NCI-H2196 (cell line): ENCODE data around the gene DSCAML1.
A peak's percentile ranks its signal among the peaks of the same experiment; 100 is the strongest.

Source experiments
- DNase-seq: peaks from one replicate; lab custom pipeline; 2025; ENCODE audit not compliant: unreplicated experiment; lab: John Stamatoyannopoulos, UW

The DSCAML1 gene

DNA sequence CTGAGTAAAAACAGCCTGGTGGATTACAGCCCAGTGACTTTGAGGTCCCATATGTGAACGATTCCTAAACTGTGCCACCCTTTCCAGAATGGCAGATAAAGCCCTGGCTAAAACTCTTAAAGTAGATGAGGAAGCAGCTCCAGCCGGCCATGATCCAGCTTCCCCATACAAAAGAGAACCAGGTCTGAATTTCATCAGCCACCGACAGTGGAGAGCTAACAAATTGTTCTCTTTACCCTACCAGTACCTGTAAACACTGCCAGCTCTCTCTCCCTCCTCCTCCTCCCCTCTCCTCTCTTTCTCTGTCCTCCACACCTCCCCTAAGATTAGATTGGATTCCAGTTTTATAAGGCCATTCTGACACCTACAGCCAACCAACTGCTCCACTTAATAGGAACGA is 176.9 kb downstream of the DSCAML1 start:
- DNase-seq: no peak

DNA sequence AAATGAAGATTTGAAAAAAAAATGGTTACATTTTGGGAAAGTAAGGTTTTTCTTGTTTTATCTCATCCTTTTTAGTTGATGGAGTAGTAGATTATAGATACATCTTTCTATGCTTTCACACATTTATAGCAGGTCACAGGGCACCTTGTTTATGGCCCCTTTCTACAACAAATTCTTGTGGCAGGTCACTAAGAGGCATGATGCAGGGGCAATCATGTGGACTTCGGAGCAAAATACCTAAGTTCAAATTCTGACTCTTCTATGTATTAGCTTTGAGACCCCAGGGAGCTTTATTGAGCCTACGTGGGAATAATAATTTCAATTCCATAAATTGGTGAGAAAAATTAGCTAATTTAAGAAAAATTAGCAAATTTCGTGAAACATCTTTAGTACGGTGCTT is 177.4 kb downstream of the DSCAML1 start:
- no peak for DNase-seq

DNA sequence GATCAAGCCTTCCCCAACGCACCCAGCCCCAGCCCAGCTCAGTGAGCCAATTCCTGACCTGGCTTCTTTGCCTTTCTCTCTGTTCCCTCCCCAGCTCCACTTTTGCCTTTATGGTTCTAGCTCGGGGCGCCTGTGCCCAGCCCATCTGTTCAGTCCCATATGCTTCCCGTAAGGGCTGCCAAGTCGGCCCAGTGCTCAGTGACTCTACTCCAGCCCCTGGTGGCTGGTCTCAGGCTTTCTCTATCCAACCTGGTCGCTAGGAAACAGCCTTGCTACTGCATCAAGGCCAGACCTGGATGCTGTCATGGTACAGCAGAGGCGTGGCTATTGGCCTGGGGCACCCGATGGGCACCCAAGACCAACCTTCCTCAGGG is 178.0 kb downstream of the DSCAML1 start:
- peak; percentile 56 for DNase-seq

DNA sequence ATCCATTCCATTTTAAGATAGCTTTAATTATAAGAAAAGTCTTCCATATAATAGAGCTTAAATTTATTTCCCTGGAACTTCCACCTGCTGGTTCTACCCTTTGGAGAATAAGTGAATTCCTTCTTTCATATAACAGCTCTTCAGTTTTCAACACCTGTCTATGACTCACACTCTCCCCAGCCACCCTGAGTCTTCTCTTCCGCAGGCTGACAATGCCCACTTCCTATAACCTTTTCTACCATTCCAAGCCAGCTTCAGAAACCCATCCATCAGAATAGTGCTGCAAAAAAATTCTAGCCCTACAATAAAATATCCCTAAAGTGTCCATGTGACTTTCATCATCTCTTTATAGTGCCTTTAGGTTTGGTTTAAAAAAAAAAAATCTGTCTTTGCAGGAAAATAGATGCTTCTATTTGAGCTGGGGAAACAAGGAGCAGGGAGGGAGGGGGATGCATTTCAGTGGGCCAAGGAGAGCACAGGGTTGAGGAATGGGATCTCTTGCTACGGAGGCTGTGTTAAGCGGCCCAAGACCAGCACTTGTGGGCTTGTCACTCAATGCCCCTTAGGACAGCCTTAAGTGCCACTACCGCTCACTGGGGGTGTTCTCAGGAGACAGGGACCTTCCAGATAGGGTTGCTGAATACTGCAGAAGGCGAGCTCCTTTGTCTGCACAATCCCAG is 178.6 kb downstream of the DSCAML1 start:
- peak; percentile 23 for DNase-seq

DNA sequence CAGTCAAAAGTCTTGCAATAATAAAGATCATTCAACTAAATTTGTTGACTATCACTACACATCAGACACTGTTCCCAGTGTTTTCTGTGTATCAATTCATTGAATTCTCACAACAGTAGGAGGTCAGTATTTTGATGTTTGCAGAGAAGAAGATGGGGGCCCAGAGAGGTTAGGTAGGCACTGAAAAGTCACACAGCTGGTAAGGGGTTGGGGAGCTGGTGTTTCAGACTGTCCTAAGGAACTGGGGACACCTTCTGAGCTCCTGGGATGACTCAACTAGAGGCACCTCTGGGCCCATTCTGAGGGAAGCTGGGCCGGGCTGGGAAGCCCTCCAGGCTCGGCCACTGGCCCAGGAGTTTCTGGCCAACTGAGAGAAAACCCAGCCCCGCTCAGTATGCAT is 180.0 kb downstream of the DSCAML1 start:
- DNase-seq: no peak

DNA sequence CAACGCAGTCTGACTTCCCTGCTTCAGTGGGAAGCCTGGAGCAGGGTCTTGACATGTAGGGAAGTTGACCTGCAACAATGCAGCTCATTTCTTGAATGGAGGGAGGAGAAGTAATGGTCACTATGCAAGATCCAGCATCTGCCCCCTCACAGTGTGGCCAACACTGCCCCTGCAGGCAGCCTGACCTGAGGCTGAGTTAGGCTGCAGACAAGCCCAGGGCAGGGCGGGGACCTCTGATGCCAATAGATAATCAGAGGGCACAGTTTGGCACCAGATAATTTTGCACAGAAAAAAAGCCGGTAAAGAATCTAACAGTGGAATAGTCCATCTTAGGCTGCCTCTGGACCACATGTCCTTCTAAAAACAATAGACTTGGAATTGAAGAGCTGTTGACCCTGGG is 182.3 kb downstream of the DSCAML1 start:
- no peak for DNase-seq

DNA sequence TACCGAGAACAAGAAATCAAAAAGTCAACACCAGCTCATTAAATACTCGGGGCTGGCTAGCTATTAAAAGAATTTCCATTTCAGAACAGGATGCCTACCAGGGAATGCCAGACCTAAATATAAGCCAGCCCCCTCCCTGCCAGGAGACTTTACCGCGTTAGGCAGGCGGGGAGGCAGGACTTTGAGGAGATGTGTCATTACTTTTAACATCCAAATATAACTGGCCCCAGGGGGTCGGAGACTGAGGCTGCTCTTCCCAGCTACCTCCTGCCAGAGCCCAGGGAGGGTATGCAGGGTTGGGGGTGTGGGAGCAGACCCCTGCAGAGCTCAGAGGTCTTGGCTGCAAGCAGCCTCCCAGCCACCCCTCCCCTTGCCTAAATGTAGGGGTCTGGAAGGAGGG is 183.5 kb downstream of the DSCAML1 start:
- no peak for DNase-seq

DNA sequence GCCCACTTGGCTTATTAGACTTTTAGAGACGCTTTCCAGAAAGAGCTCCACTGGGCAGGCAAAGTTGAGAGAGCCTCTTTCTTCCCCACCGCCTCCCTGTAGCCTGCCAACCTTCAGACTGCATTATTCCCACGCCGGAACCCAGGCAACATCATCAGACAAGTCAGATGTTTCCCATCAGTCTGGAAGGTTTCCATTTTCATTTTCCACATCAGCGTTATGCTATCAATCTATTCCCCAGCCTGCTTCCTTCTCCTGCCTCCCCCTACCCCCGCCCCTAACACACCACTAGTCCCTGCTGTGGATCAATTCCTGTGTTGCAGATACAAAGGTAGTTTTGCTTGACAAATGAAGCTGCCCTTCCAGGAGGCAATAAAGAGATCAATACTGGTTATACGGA is 184.8 kb downstream of the DSCAML1 start:
- no peak for DNase-seq

DNA sequence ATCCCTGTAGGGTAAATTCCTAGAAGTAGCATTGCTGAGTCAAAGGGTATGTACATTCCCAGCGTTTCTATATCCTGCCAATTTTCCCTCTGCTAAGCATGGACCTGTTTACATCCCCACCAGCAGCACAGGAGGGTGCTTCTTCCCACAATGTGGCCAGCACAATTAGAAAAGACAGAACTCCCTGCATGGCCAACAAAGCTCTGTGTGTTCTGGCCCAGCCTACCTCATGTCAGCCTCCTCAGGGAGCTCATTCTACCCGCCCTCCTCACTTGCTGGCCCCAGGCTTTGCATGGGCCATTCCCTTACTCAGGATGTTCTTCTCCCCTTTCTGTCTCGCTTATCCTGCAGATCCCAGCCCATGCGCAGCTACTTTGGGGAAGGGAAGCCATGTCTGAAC is 186.1 kb downstream of the DSCAML1 start:
- no peak for DNase-seq

DNA sequence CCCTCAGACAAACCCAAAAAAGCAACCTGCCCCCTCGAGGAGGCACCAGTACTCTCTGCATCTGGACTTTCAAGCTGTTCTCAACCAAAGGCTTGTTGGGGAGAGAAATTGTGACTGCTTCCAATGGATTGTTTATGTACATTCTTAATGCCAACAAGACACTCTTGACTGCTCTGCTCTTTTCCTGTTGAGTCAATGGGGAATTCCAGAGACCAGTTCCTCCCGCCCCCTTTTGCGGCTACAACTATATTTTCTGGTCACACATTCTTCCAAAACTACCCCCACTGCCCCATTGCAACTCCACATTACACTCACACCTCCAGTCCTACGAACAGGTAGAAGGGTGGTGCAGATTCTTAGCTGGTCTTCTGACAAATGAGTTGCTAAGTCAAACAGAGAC is 187.0 kb downstream of the DSCAML1 start:
- DNase-seq: no peak

DNA sequence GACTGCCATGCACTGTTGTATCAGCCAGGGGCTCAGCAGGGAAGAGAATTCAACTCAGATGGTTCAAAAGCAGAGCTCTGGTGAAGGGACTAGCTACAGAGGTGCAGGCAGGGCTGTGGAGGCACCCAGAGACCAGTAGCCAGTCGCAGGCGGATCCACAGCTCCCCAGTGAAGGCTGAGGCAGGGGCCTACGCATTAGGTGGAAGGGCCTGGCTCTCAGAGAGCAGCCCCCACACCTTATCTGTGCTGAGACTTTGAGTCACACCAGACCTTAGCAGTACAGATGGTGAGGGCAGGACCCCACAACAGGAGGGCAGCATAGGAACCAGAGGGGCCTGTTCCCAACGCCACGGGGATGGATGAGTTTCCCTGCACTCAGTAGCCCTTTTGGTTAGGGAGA is 189.6 kb downstream of the DSCAML1 start:
- DNase-seq: no peak

DNA sequence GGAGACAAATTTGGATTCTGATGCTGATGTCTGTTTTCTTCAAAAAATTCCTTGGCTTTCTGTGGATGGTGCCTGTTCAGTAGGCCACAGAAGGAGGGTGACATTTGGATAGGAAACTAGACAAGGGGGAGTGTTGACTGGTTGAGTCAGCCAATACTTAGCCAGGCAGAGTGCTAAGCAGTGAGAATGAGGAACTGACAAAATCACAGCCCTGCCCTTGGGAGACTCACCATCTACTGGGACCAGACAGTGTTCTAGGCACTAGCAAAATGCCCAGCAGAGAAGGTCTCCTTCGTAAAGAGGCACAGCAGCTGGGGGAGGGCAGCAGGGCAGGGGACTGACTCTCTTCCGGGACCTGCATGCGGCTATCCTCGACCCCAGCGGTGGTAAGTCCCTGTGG is 190.2 kb downstream of the DSCAML1 start:
- DNase-seq: no peak

DNA sequence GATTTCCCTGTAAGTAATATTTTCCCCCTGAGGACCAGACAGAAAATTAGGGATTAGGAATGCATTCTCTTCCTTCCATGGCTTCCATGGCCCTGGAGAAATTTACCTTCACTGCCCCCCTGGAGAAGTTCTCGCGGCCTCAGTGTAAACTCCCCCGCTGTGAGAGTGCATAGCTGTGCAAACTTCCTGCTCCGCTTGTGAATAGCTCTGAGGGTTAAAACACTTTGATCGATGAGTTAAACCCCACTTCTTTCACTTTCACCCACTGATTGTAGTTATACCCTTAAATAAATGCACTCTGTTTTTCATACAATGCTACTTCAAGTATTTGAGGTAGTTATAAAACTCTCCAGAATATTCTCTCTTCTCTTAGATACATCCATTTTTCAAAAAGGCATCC is 190.8 kb downstream of the DSCAML1 start:
- no peak for DNase-seq

DNA sequence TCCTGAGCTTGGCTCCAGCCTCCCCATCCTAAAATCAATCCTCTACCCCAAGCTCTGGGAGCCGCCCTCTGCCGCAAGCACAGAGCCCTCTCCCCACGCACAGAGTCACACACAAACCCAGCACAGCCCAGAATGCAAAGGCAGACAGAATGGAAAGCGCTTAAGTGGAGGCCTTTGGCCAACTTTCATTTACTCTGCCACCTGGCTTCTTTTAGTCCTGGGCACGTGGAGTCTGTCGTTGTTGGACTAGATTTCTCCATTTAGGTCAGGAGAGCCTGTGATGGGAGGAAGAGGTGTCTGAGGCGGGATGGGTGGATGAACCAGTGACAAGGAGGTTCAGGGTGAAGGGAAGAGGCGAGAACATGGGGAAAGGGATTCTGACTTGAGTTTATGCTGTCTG is 191.7 kb downstream of the DSCAML1 start:
- no peak for DNase-seq

DNA sequence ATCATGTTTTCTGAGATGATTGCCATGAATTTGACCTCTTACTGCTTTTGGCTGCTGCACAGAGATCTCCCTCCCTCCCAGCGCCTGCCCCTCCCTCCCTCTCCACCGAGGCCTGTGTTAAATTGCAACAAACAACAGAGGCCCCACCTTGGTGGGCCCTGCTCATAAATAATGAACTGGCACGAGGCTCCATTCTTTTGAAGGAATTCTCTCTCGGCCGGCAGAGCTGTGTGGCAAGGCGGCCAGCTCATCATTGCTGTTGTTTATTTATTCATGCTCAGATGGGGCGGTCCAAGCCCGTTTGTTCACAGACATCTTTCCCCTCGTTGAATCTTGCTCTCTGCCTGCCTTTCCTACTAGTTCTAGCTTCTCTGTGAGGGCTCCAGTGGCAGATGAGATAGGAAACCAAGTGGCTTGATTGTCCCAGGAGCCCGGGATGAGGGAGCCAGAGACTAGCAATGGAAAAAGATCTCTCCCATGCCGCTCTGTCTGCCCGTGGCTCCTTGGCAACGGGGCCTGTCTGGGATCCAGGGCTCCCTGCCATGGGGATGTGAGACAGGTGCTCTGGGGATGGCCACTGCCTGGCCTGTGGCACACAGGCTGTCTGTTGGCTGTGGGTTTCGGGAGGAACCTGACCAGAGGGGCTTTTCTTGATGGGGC is 192.6 kb downstream of the DSCAML1 start:
- DNase-seq: peak; percentile 78

DNA sequence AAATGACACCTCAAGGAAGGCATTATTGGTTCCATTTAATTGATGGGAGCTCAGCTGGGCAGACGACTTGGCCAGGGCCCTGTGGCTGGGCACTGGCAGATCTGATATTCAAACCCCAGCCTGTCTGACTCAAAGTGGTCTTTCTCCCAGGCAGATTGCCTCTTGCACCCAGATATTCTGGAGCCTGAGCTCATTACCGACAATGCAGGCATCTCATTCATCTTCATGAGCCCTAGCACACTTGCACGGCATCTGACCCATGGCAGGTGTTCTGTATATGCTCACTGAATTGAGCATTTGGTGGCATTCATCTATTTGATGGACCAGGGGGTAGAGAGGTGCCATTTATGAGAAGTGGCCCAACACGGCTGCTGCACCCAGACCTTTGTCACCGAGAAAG is 193.1 kb downstream of the DSCAML1 start:
- DNase-seq: no peak

DNA sequence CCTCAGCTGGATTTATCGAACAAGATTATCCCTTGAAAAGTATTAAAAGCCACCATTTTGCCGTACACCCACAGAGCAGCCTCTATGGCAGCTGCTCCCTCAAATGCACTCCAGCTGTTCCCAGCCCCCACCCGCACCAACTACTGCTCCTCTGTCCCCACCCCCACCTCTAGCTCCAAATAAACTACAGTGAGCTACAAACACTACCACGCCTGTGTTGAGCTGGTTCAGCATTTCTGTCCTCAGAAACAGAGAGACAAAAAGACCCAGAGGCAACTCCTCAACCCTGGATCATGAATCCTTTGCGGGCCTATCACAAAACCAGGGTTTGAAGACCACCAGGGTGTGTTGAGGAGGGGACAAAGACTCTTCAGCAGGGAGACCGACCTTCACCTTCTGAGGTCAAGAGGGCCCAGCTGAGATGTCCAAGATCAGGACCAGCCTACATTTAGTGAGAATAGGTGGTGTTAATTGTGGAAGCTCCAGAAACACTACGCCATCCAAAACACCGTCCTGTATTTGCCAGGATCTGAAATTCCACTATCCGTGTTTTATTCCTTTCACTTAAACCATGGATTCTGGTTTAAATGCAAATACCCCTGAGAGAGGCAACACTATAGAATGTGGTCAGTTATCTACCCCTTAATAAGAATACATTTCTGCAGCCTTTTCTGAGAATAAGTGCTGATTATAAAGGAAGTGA is 195.9 kb downstream of the DSCAML1 start:
- no peak for DNase-seq

DNA sequence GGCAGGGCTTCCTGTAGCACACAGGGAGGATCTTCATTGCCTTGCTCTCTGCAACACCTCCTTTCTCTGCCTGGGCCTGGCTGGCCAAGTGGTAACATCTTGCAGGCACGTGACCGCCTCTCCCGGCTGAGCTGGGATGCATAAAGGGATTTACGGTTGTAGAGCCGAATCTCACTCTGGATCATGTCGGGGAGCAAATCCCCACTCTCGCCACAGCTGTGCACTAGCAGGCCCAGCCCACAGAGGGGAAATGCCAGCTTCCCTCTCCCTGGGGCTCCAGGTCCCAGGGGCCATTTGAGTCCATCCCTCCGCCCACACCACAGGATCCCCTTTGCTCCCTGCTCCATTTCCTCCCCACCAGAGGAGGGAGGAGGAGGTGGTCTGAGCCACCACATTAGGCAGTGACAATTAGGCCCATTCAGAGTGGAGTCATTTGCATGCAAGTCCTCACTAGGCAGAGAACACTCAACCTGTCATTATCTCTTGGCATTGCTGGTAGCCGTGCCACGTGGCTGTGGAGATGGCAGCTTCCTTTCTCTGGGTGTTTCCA is 196.7 kb downstream of the DSCAML1 start:
- DNase-seq: no peak

DNA sequence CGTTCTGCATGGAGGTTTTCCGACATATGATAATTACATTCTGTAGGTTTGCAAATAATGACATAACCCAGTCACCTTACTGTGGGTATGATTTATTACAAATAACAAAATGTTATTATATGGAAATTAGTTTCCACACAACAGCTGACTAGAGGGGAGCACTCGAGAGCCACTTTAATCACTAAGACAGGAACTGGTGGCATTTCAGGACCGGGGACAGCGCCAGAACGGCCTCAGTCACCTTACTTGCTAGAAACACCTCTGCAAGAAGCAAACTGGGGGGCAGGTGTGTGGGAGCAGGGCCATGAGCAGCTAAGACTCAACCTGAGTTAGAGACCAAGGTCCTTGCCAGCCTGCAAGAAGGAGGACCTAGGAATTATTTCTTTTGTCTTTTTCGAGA is 199.9 kb downstream of the DSCAML1 start:
- DNase-seq: no peak

DNA sequence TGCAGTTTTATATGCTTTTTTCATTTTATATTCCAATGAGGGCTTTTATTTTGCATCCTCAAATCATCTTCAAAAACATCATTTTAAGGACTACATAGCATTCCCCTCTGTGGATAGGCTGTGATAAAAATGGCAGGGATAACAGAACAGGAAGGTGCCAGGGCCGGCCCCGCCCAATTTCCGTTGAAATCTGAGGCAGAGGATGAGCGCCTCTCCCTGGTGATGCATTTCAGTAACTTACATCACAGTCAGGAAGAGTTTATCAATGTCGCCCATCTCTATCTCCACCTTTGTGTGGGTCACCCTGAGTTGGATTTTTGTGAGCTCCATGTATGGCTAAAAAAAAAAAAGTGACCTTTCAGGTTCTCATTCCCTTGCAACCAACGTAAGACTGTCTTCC is 201.6 kb downstream of the DSCAML1 start:
- no peak for DNase-seq

DNA sequence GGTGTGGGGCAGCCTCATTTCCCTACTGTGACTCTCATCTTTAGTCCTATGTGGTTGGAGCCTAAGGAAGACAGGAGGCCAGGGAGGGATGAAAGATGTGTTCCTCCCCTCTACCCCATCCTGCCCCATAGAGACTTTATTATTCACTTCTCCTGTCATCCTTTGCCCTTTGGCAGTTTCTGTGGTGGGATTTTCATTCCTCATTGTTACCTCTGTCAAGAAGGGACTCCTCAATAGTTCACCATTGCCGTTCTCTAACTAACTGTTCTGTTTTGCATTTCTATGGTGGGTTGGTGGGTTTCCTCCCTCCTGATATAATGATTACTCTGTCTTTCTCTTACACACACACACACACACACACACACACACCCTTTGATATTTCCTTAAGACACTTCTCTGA is 202.3 kb downstream of the DSCAML1 start:
- no peak for DNase-seq

DNA sequence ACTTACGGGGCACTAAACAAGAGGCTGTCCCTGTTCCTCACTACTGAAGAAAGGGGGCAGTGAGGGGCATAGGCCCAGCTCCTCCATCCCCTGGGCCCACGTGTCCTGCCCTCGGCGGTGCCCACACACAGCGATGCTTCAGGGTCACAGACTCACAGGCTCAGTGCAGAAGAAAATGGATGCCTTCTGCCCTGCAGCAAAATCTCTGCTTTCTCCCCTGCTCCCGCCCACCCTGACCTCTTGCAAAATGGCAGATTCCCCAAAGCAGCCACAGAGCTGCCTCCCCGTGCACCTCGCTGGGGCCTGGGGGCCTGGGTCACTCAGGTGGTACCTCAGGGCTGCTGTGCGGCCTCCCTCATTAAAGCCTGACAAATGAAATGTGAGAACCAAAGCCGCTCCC is 204.0 kb downstream of the DSCAML1 start:
- no peak for DNase-seq
